CD4-positive, alpha-beta T cell treated with Interferon gamma for 1 hour (primary cell): ENCODE data around the gene TERF2IP.

Experiments used
- DNase-seq: peaks from one replicate; pipeline ENCODE4 v3.0.0-alpha.2; 2020

The TERF2IP gene

GRCh38 chr16:75647492-75648264 lies at the start of gene TERF2IP, which contains the start of gene KARS1:
TERF2IP (plus strand) TSS chr16:75647773; CDS start chr16:75647883, 110 bp downstream.
KARS1 (minus strand) TSS chr16:75647665; CDS start chr16:75647639, 26 bp downstream.
- peak; percentile 96 for DNase-seq

- DNase-seq = no peak
Measured at GRCh38 chr16:75599452-75600277, 47.9 kb upstream of the TERF2IP start.

- no peak for DNase-seq
Measured at GRCh38 chr16:75603241-75603640, 44.3 kb upstream of the TERF2IP start.

- no peak for DNase-seq
Measured at GRCh38 chr16:75606507-75606906, 41.1 kb upstream of the TERF2IP start.

GRCh38 chr16:75614066-75614897 lies 33.3 kb upstream of the TERF2IP start:
- DNase-seq = no peak

GRCh38 chr16:75615619-75616018 lies 32.0 kb upstream of the TERF2IP start:
- no peak for DNase-seq

- DNase-seq = no peak
Measured at GRCh38 chr16:75616521-75617010, 31.0 kb upstream of the TERF2IP start.

GRCh38 chr16:75617121-75617520 lies 30.5 kb upstream of the TERF2IP start:
- DNase-seq = no peak

GRCh38 chr16:75618780-75619179 lies 28.8 kb upstream of the TERF2IP start:
- DNase-seq = no peak

GRCh38 chr16:75620326-75621169 lies 27.0 kb upstream of the TERF2IP start:
- peak; percentile 72 for DNase-seq

- no peak for DNase-seq
Measured at GRCh38 chr16:75621170-75621477, 26.4 kb upstream of the TERF2IP start.

GRCh38 chr16:75622761-75623605 lies 24.6 kb upstream of the TERF2IP start, which contains the start of gene ADAT1:
ADAT1 (minus strand) TSS chr16:75623281; CDS start chr16:75620799, 2,482 bp downstream.
- peak; percentile 98 for DNase-seq

GRCh38 chr16:75624921-75625334 lies 22.6 kb upstream of the TERF2IP start:
- DNase-seq = no peak

- DNase-seq = no peak
Measured at GRCh38 chr16:75626806-75627205, 20.8 kb upstream of the TERF2IP start.

- no peak for DNase-seq
Measured at GRCh38 chr16:75627851-75628250, 19.7 kb upstream of the TERF2IP start.

- no peak for DNase-seq
Measured at GRCh38 chr16:75628351-75628750, 19.2 kb upstream of the TERF2IP start.

GRCh38 chr16:75629132-75629531 lies 18.4 kb upstream of the TERF2IP start:
- no peak for DNase-seq

GRCh38 chr16:75630052-75630451 lies 17.5 kb upstream of the TERF2IP start:
- no peak for DNase-seq

GRCh38 chr16:75632857-75633256 lies 14.7 kb upstream of the TERF2IP start:
- no peak for DNase-seq

GRCh38 chr16:75635036-75635435 lies 12.5 kb upstream of the TERF2IP start:
- no peak for DNase-seq

GRCh38 chr16:75640598-75640997 lies 7.0 kb upstream of the TERF2IP start:
- DNase-seq = no peak
